SK-N-SH (cell line): Measurements from ENCODE around the gene CD53. TPM values are rescaled to one million over a fixed set of nuclear protein-coding genes. Genes with fewer than 3 reads are reported as not detected.

ENCODE experiments used
- CTCF ChIA-PET: fragments of 300-600, 350-600 bp; formaldehyde crosslinking; extraction: SDS; loops from one replicate; lab custom pipeline; 2021; lab: Yijun Ruan, JAX
- POLR2A ChIA-PET: fragments of 350-600 bp; sonication (Branson Sonifier 250); formaldehyde crosslinking; extraction: SDS; loops from one replicate; lab custom pipeline; 2020; ENCODE audit warnings: antibody characterized with exemption, inconsistent platforms; lab: Yijun Ruan, JAX
- DNase-seq: peaks from one replicate; pipeline ENCODE4 v3.0.0; 2012
- H2AFZ ChIP-seq: fragments of 200-600 bp; sonication (generic); 2 replicates; pipeline ENCODE4 v1.8.1; 2016; ENCODE audit warnings: antibody characterized with exemption, mild to moderate bottlenecking, low read depth
- H3F3A ChIP-seq: fragments of 200-600 bp; sonication (generic); replicated peaks from 2 replicates; pipeline ENCODE3; 2016; ENCODE audit warnings: antibody characterized with exemption, mild to moderate bottlenecking; ENCODE audit not compliant: insufficient read depth
- H3K27ac ChIP-seq, 2 experiments: fragments of 200-500 bp in 1 of 2; fragments of 200-600 bp in 1 of 2; sonication (Bioruptor generic) in 1 of 2; sonication (generic), shearing (Covaris generic) in 1 of 2; 2 replicates each; pipeline versions ENCODE4 v1.5.1 to v1.6.1; 2014 to 2016; ENCODE audit warnings: low read depth in 2 of 2, inconsistent platforms in 1 of 2, low read length in 1 of 2, mild to moderate bottlenecking in 1 of 2, mixed read lengths in 1 of 2
- H3K27me3 ChIP-seq: fragments of 200-600 bp; sonication (generic), shearing (Covaris generic); 2 replicates; pipeline ENCODE4 v1.6.1; 2016; ENCODE audit warnings: mixed run types; ENCODE audit not compliant: insufficient read depth
- H3K36me3 ChIP-seq, 2 experiments: fragments of 200-500 bp in 1 of 2; fragments of 200-600 bp in 1 of 2; sonication (Bioruptor generic) in 1 of 2; sonication (generic) in 1 of 2; replicated peaks in 1 of 2; 2 replicates each; pipeline versions ENCODE3 to v1.5.1; 2014 to 2016; ENCODE audit warnings: low read length in 1 of 2, mild to moderate bottlenecking in 1 of 2; ENCODE audit not compliant: insufficient read depth in 2 of 2, control insufficient read depth in 1 of 2
- H3K4me1 ChIP-seq, 2 experiments: fragments of 200-500 bp in 1 of 2; fragments of 200-600 bp in 1 of 2; sonication (Bioruptor generic) in 1 of 2; sonication (generic), shearing (Covaris generic) in 1 of 2; 2 replicates each; pipeline versions ENCODE4 v1.5.1 to v1.6.1; 2014 to 2016; ENCODE audit warnings: low read depth in 1 of 2, low read length in 1 of 2, mixed run types in 1 of 2; ENCODE audit not compliant: insufficient read depth in 2 of 2, control insufficient read depth in 1 of 2
- H3K4me2 ChIP-seq: fragments of 200-600 bp; sonication (generic), shearing (Covaris generic); 2 replicates; pipeline ENCODE4 v1.6.1; 2017; ENCODE audit warnings: mixed run types
- H3K4me3 ChIP-seq, 2 experiments: fragments of 200-500 bp in 1 of 2; fragments of 200-600 bp in 1 of 2; sonication (Bioruptor generic) in 1 of 2; sonication (generic), shearing (Covaris generic) in 1 of 2; 2 replicates each; pipeline versions ENCODE4 v1.5.1 to v1.8.1; 2014 to 2016; ENCODE audit warnings: low read depth in 2 of 2, inconsistent platforms in 1 of 2, low read length in 1 of 2, mild to moderate bottlenecking in 1 of 2, mixed read lengths in 1 of 2, moderate library complexity in 1 of 2
- H3K79me2 ChIP-seq: fragments of 200-600 bp; sonication (generic); 2 replicates; pipeline ENCODE4 v1.8.1; 2017; ENCODE audit warnings: mild to moderate bottlenecking; ENCODE audit not compliant: insufficient read depth
- H3K9ac ChIP-seq: fragments of 200-600 bp; sonication (generic); 2 replicates; pipeline ENCODE4 v1.6.1; 2017; ENCODE audit warnings: mixed run types
- H3K9me2 ChIP-seq: fragments of 200-600 bp; sonication (generic); 2 replicates; pipeline ENCODE4 v1.6.1; 2017; ENCODE audit warnings: mixed run types
- H3K9me3 ChIP-seq: fragments of 200-600 bp; sonication (generic); 2 replicates; pipeline ENCODE4 v1.6.1; 2017; ENCODE audit warnings: mixed run types, mild to moderate bottlenecking, moderate library complexity
- H4K20me1 ChIP-seq: fragments of 200-600 bp; sonication (generic); 2 replicates; pipeline ENCODE4 v1.6.1; 2017; ENCODE audit warnings: mild to moderate bottlenecking, mixed run types; ENCODE audit not compliant: insufficient read depth
- ELF1 ChIP-seq: IDR thresholded peaks from 2 replicates; pipeline ENCODE4 v1.4.0; 2012
- FOXJ3 ChIP-seq: sonication (generic); formaldehyde crosslinking; IDR thresholded peaks from 2 replicates; pipeline ENCODE4 v1.5.1; 2020; ENCODE audit warnings: mild to moderate bottlenecking, missing genetic modification reagents
- JUND ChIP-seq: IDR thresholded peaks from 2 replicates; pipeline ENCODE4 v1.4.0; 2012
- MEF2A ChIP-seq: IDR thresholded peaks from 2 replicates; pipeline ENCODE4 v1.4.0; 2012; ENCODE audit warnings: low read depth, borderline replicate concordance
- NRF1 ChIP-seq: IDR thresholded peaks from 2 replicates; pipeline ENCODE4 v1.6.1; 2012; ENCODE audit warnings: low read depth, mild to moderate bottlenecking, low read length
- RCOR1 ChIP-seq: fragments of 150-350 bp; IDR thresholded peaks from 2 replicates; pipeline ENCODE4 v1.6.1; 2017; ENCODE audit warnings: antibody characterized with exemption, low read length
- RFX5 ChIP-seq: IDR thresholded peaks from 2 replicates; pipeline ENCODE4 v1.6.1; 2012; ENCODE audit warnings: mild to moderate bottlenecking, improper control_type of control experiment, low read length
- TAF1 ChIP-seq: IDR thresholded peaks from 2 replicates; pipeline ENCODE4 v1.6.1; 2012; ENCODE audit warnings: low read depth, mild to moderate bottlenecking, low read length, moderate library complexity, borderline replicate concordance
- TEAD4 ChIP-seq: IDR thresholded peaks from 2 replicates; pipeline ENCODE4 v1.4.0; 2012; ENCODE audit warnings: mild to moderate bottlenecking, borderline replicate concordance; ENCODE audit not compliant: insufficient read depth
- USF2 ChIP-seq: fragments of 150-350 bp; IDR thresholded peaks from 2 replicates; pipeline ENCODE4 v1.6.1; 2017; ENCODE audit warnings: antibody characterized with exemption, low read length, low read depth, borderline replicate concordance
- WGBS: methylation state at CpG from one replicate; pipeline ENCODE4 v1.1.6; 2017; ENCODE audit warnings: low lambda C conversion rate; 5-methylcytosine and 5-hydroxymethylcytosine counted together
- polyA plus RNA-seq, 3 experiments: library from polyadenylated mRNA; depleted of rRNA; stranded (reverse); fragments of >200 nt; gene quantifications; 2 replicates each; pipeline ENCODE4 v1.2.3, GENCODE V29; 2012
- TF ChIP-seq, protein P1 (sequence below): IDR thresholded peaks from 2 replicates; pipeline ENCODE4 v1.6.1; 2012; ENCODE audit warnings: mild to moderate bottlenecking, low read depth, low read length, moderate library complexity
- TF ChIP-seq, protein P2 (sequence below): IDR thresholded peaks from 2 replicates; pipeline ENCODE4 v1.4.0; 2012; ENCODE audit warnings: low read depth
- TF ChIP-seq, protein P3 (sequence below): IDR thresholded peaks from 2 replicates; pipeline ENCODE4 v1.4.0; 2012; ENCODE audit warnings: low read depth, borderline replicate concordance

The CD53 gene
- polyA plus RNA-seq, 1 of the 3 experiments (the other 2 are of a cell fraction): not detected

GRCh38 chr1:110903853-110904500 is 31.0 kb downstream of the CD53 start:
- Histone ChIP-seq H3K27me3 (no peaks in the 10 kb centered on the region), H3K4me2 (no peak overlapping the region), H3K27ac (no peak overlapping the region), H4K20me1 (no peaks in the 10 kb centered on the region), H3K4me1 (no peaks in the 10 kb centered on the region), H3K9me3 (no peaks in the 10 kb centered on the region; the same call in 1 of the 2 replicates), H3K9me2 (no peaks in the 10 kb centered on the region), H3K4me3 (no peak overlapping the region), H3K79me2 (no peaks in the 10 kb centered on the region), H3K36me3 (no peaks in the 10 kb centered on the region), H3K9ac (no peak overlapping the region), H2AFZ (no peak overlapping the region), H3F3A (no peaks in the 10 kb centered on the region)
- POLR2A ChIA-PET: no interaction called here
- CTCF ChIA-PET: interaction anchor here (0.9 kb wide), 1 partner anchor 285 kb away, joined by 3 read pairs; no protein-coding TSS in a partner anchor
- WGBS: 3% methylated on average over 3 of the region's 3 CpGs
- DNase-seq: no peak
- no peak for TF ChIP-seq RFX5
- no peak for TF ChIP-seq MEF2A
- TF ChIP-seq TEAD4: no peak
- no peak for TF ChIP-seq NRF1
- TF ChIP-seq, protein P1, sequence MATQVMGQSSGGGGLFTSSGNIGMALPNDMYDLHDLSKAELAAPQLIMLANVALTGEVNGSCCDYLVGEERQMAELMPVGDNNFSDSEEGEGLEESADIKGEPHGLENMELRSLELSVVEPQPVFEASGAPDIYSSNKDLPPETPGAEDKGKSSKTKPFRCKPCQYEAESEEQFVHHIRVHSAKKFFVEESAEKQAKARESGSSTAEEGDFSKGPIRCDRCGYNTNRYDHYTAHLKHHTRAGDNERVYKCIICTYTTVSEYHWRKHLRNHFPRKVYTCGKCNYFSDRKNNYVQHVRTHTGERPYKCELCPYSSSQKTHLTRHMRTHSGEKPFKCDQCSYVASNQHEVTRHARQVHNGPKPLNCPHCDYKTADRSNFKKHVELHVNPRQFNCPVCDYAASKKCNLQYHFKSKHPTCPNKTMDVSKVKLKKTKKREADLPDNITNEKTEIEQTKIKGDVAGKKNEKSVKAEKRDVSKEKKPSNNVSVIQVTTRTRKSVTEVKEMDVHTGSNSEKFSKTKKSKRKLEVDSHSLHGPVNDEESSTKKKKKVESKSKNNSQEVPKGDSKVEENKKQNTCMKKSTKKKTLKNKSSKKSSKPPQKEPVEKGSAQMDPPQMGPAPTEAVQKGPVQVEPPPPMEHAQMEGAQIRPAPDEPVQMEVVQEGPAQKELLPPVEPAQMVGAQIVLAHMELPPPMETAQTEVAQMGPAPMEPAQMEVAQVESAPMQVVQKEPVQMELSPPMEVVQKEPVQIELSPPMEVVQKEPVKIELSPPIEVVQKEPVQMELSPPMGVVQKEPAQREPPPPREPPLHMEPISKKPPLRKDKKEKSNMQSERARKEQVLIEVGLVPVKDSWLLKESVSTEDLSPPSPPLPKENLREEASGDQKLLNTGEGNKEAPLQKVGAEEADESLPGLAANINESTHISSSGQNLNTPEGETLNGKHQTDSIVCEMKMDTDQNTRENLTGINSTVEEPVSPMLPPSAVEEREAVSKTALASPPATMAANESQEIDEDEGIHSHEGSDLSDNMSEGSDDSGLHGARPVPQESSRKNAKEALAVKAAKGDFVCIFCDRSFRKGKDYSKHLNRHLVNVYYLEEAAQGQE: no peak
- no peak for TF ChIP-seq ELF1
- TF ChIP-seq USF2: no peak
- no peak for TF ChIP-seq JUND

DNA sequence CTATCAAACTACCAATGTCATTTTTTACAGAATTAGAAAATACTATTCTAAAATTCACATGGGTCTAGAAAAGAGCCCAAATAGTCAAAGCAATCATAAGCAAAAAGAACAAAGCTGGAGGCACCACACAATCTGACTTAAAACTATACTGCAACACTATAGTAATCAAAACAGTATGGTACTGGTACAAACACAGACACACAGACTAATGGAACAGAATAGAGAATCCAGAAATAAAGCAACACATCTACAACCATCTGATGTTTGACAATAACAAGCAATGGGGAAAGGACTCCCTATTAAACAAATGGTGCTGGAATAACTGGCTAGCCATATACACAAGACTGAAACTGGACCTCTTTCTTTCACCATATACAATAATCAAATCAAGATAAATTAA is 39.8 kb downstream of the CD53 start:
- no peak overlapping the region for H3K9ac ChIP-seq
- no peak overlapping the region for H3K4me2 ChIP-seq
- H3K4me3 ChIP-seq: no peak overlapping the region
- no peak overlapping the region for H2AFZ ChIP-seq
- no peaks in the 10 kb centered on the region for H3K9me2 ChIP-seq
- TF ChIP-seq, protein P2, sequence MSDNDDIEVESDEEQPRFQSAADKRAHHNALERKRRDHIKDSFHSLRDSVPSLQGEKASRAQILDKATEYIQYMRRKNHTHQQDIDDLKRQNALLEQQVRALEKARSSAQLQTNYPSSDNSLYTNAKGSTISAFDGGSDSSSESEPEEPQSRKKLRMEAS: no peak
- TF ChIP-seq FOXJ3 (no peak), RCOR1 (no peak), TAF1 (no peak)
- TF ChIP-seq, protein P3, sequence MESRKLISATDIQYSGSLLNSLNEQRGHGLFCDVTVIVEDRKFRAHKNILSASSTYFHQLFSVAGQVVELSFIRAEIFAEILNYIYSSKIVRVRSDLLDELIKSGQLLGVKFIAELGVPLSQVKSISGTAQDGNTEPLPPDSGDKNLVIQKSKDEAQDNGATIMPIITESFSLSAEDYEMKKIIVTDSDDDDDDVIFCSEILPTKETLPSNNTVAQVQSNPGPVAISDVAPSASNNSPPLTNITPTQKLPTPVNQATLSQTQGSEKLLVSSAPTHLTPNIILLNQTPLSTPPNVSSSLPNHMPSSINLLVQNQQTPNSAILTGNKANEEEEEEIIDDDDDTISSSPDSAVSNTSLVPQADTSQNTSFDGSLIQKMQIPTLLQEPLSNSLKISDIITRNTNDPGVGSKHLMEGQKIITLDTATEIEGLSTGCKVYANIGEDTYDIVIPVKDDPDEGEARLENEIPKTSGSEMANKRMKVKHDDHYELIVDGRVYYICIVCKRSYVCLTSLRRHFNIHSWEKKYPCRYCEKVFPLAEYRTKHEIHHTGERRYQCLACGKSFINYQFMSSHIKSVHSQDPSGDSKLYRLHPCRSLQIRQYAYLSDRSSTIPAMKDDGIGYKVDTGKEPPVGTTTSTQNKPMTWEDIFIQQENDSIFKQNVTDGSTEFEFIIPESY: no peak
- POLR2A ChIA-PET: no interaction called here
- no peaks in the 10 kb centered on the region for H3K4me1 ChIP-seq
- H3K79me2 ChIP-seq: no peaks in the 10 kb centered on the region
- H4K20me1 ChIP-seq: no peaks in the 10 kb centered on the region
- peaks cover 4% of the 10 kb centered on the region for H3F3A ChIP-seq
- H3K36me3 ChIP-seq: no peaks in the 10 kb centered on the region
- CTCF ChIA-PET: no interaction called here
- peaks cover 8% of the 10 kb centered on the region for H3K9me3 ChIP-seq
- no peaks in the 10 kb centered on the region for H3K27me3 ChIP-seq
- DNase-seq: no peak
- H3K27ac ChIP-seq: no peak overlapping the region
